ACC112 (cell line): Measurements from ENCODE around the gene PSMD3.

Source experiments
- H2AFZ ChIP-seq: fragments of 200-600 bp; sonication (generic); one replicate; pipeline ENCODE4 v1.6.0; 2017; ENCODE audit warnings: antibody characterized with exemption, low read length; ENCODE audit not compliant: unreplicated experiment
- H3K27ac ChIP-seq: fragments of 200-600 bp; sonication (generic); 2 replicates; pipeline ENCODE4 v1.5.1; 2014; ENCODE audit warnings: low read depth, mild to moderate bottlenecking, antibody characterized with exemption, low read length, moderate library complexity
- H3K27me3 ChIP-seq: fragments of 200-600 bp; sonication (generic); 2 replicates; pipeline ENCODE4 v1.6.1; 2014; ENCODE audit warnings: mild to moderate bottlenecking, antibody characterized with exemption, low read length, moderate library complexity, mixed read lengths; ENCODE audit not compliant: insufficient read depth
- H3K36me3 ChIP-seq: fragments of 200-600 bp; sonication (generic); 2 replicates; pipeline ENCODE4 v1.6.1; 2016; ENCODE audit warnings: mild to moderate bottlenecking, antibody characterized with exemption, low read length, moderate library complexity, mixed read lengths; ENCODE audit not compliant: insufficient read depth
- H3K4me1 ChIP-seq: fragments of 200-600 bp; sonication (generic); one replicate; pipeline ENCODE4 v1.6.1; 2016; ENCODE audit warnings: low read length, mixed read lengths; ENCODE audit not compliant: insufficient read depth, unreplicated experiment, control insufficient read depth
- H3K4me3 ChIP-seq: fragments of 200-600 bp; sonication (generic); 2 replicates; pipeline ENCODE4 v1.5.1; 2014; ENCODE audit warnings: mild to moderate bottlenecking, low read depth, low read length
- H3K79me2 ChIP-seq: fragments of 200-600 bp; sonication (generic); one replicate; pipeline ENCODE4 v1.6.0; 2016; ENCODE audit warnings: low read length; ENCODE audit not compliant: control insufficient read depth, unreplicated experiment, insufficient read depth

PSMD3 gene

DNA sequence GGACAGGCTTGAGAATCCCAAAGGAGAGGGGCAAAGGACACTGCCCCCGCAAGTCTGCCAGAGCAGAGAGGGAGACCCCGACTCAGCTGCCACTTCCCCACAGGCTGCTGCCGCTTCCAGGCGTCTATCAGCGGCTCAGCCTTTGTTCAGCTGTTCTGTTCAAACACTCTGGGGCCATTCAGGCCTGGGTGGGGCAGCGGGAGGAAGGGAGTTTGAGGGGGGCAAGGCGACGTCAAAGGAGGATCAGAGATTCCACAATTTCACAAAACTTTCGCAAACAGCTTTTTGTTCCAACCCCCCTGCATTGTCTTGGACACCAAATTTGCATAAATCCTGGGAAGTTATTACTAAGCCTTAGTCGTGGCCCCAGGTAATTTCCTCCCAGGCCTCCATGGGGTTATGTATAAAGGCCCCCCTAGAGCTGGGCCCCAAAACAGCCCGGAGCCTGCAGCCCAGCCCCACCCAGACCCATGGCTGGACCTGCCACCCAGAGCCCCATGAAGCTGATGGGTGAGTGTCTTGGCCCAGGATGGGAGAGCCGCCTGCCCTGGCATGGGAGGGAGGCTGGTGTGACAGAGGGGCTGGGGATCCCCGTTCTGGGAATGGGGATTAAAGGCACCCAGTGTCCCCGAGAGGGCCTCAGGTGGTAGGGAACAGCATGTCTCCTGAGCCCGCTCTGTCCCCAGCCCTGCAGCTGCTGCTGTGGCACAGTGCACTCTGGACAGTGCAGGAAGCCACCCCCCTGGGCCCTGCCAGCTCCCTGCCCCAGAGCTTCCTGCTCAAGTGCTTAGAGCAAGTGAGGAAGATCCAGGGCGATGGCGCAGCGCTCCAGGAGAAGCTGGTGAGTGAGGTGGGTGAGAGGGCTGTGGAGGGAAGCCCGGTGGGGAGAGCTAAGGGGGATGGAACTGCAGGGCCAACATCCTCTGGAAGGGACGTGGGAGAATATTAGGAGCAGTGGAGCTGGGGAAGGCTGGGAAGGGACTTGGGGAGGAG, 34.7 kb downstream of the PSMD3 start, which contains the start of gene CSF3:
CSF3 (plus strand) TSS at position 436 of the 993 bp plus-strand sequence; CDS start at position 471, 35 bp downstream.
- Histone ChIP-seq H3K4me1 (peaks cover 60% of the 10 kb centered on the region), H3K4me3 (peak within 1 kb of the TSS; percentile 11; the same call in 1 of the 2 replicates), H3K27ac (peak within 1 kb of the TSS; percentile 79), H3K27me3 (no peaks in the 10 kb centered on the region), H2AFZ (no peak within 1 kb of the TSS), H3K79me2 (peaks cover 2% of the 10 kb centered on the region), H3K36me3 (no peaks in the 10 kb centered on the region)

GRCh38 chr17:40015998-40016985, 35.7 kb downstream of the PSMD3 start:
- no peak overlapping the region for H2AFZ ChIP-seq
- peaks cover 70% of the 10 kb centered on the region for H3K4me1 ChIP-seq
- H3K79me2 ChIP-seq, result peaks cover 2% of the 10 kb centered on the region
- no peaks in the 10 kb centered on the region for H3K36me3 ChIP-seq
- H3K27ac ChIP-seq, result peak overlapping the region; percentile 88
- H3K27me3 ChIP-seq, result no peaks in the 10 kb centered on the region
- 0 out of 2 replicates have a peak overlapping the region, but pooled peaks have one; percentile 11 for H3K4me3 ChIP-seq

DNA sequence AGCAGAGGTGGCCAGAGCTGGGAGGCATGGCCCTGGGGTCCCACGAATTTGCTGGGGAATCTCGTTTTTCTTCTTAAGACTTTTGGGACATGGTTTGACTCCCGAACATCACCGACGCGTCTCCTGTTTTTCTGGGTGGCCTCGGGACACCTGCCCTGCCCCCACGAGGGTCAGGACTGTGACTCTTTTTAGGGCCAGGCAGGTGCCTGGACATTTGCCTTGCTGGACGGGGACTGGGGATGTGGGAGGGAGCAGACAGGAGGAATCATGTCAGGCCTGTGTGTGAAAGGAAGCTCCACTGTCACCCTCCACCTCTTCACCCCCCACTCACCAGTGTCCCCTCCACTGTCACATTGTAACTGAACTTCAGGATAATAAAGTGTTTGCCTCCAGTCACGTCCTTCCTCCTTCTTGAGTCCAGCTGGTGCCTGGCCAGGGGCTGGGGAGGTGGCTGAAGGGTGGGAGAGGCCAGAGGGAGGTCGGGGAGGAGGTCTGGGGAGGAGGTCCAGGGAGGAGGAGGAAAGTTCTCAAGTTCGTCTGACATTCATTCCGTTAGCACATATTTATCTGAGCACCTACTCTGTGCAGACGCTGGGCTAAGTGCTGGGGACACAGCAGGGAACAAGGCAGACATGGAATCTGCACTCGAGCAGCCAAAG, 36.9 kb downstream of the PSMD3 start:
- no peaks in the 10 kb centered on the region for H3K27me3 ChIP-seq
- H3K79me2 ChIP-seq, result peaks cover 2% of the 10 kb centered on the region
- peak overlapping the region; percentile 88 for H3K27ac ChIP-seq
- H3K4me1 ChIP-seq, result peaks cover 83% of the 10 kb centered on the region
- H3K36me3 ChIP-seq, result no peaks in the 10 kb centered on the region
- H2AFZ ChIP-seq, result no peak overlapping the region
- H3K4me3 ChIP-seq, result no peak overlapping the region

GRCh38 chr17:40018211-40019121, 37.9 kb downstream of the PSMD3 start:
- H3K27me3 ChIP-seq, result no peaks in the 10 kb centered on the region
- H3K27ac ChIP-seq, result peak overlapping the region; percentile 88
- no peak overlapping the region for H2AFZ ChIP-seq
- peak overlapping the region; percentile 52 for H3K4me3 ChIP-seq
- peaks cover 2% of the 10 kb centered on the region for H3K79me2 ChIP-seq
- peaks cover 92% of the 10 kb centered on the region for H3K4me1 ChIP-seq
- H3K36me3 ChIP-seq, result no peaks in the 10 kb centered on the region

GRCh38 chr17:40019140-40019991, 38.8 kb downstream of the PSMD3 start:
- Histone ChIP-seq H3K27me3 (no peaks in the 10 kb centered on the region), H3K79me2 (peaks cover 2% of the 10 kb centered on the region), H3K36me3 (no peaks in the 10 kb centered on the region), H3K4me3 (peak overlapping the region; percentile 52), H2AFZ (no peak overlapping the region), H3K4me1 (peaks cover 97% of the 10 kb centered on the region), H3K27ac (peak overlapping the region; percentile 88)

- H3K79me2 ChIP-seq, result peaks cover 2% of the 10 kb centered on the region
- no peak overlapping the region for H2AFZ ChIP-seq
- H3K27ac ChIP-seq, result peak overlapping the region; percentile 88
- no peaks in the 10 kb centered on the region for H3K36me3 ChIP-seq
- H3K4me1 ChIP-seq, result peaks cover 96% of the 10 kb centered on the region
- no peaks in the 10 kb centered on the region for H3K27me3 ChIP-seq
- no peak overlapping the region for H3K4me3 ChIP-seq
Measured at GRCh38 chr17:40020146-40020545, 39.5 kb downstream of the PSMD3 start.

- Histone ChIP-seq H2AFZ (no peak overlapping the region), H3K27ac (peak overlapping the region; percentile 88), H3K4me1 (peaks cover 97% of the 10 kb centered on the region), H3K4me3 (peak overlapping the region; percentile 9; the same call in 1 of the 2 replicates), H3K27me3 (no peaks in the 10 kb centered on the region), H3K36me3 (peaks cover 4% of the 10 kb centered on the region; the same call in 1 of the 2 replicates), H3K79me2 (peaks cover 2% of the 10 kb centered on the region)
Measured at GRCh38 chr17:40021451-40021971, 40.9 kb downstream of the PSMD3 start.

DNA sequence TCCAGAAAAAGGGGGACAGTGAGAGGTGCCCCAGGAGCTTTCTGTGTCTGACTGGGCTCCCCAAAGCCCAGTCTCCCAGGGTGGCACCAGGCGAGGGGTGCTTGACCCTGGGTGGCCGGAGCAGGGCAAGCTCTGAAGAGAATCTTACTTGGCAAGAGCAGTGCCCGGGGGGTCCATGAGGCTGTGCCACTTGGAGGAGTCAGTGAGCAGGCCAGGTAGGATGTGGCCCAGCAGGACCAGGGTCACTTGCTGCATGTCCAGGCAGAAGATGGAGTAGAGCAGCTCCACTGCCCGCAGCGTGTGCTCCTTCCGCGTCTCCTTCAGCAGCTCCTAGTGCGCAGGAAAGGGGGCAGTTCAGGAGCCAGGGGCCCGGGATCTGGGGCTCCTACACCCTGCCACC, 41.9 kb downstream of the PSMD3 start:
- H3K4me3 ChIP-seq, result no peak overlapping the region
- peaks cover 4% of the 10 kb centered on the region; the same call in 1 of the 2 replicates for H3K36me3 ChIP-seq
- no peak overlapping the region for H2AFZ ChIP-seq
- peaks cover 2% of the 10 kb centered on the region for H3K79me2 ChIP-seq
- H3K27ac ChIP-seq, result peak overlapping the region; percentile 88
- no peaks in the 10 kb centered on the region for H3K27me3 ChIP-seq
- peaks cover 93% of the 10 kb centered on the region for H3K4me1 ChIP-seq
